ENCODE results near the gene ADGRD1.
"Not testable (repeated sequence)": the region's sequence is repeated elsewhere in the genome, so short reads cannot be mapped to it uniquely, and the experiment has no call there.

ADGRD1 gene

DNA sequence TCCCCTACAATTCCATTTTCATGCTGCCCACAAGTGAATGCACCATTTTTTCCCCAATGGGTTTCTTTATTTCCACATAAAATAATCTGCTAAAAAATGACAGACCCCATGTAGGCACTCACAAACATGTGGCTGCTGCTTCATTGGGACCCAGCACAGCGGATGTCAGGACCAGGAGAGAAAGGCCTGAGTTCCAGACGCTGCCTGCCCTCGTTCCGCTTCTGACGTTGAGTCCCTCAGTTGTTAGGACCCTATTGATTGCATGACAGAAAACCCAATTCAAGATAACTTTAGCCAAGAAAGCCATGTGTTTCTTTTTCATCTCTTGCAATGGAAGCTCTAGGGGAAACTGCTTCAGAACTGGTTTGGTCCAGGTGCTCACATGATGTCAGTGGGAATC, 34.6 kb downstream of the ADGRD1 start:
- DNase-seq, result no peak

DNA sequence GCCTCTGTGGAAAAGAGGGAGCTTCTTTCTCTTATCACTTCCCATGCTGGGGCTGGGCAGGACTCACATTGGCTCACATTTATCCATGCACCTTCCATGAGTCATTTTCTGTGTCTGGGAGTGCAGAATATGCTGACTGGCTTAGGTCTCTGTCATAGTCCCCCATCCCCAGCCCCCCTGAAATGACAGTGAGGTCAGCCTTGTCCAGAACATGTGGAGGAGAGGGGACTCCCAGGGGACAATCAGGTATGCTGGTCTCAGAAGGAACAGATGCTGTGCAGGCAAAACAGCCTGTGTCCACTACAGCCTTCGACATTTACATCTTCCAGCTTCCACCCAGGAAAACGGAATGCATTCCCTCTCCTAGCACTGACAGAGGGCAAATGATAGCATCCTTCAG, 35.0 kb downstream of the ADGRD1 start:
- DNase-seq, result no peak

DNA sequence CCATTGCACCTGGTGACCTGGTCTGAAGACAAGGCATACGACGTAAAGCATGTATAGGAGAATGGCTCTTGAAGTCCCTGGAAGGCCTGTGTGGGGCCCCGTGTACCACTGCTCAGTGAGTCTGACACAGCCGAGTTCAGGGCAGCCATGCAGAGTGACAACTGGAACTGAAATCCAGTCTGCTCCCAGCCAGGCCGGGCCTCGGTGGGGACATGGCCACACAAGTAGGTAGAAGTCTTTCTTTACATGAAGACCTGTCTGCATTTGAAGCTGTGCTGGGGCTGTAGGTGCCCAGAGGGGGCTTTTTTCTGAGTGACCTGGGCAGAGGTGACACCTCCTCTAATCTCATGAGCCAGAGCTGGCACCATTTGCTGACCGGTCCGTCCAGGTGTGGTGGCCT, 35.7 kb downstream of the ADGRD1 start:
- no peak for DNase-seq

DNA sequence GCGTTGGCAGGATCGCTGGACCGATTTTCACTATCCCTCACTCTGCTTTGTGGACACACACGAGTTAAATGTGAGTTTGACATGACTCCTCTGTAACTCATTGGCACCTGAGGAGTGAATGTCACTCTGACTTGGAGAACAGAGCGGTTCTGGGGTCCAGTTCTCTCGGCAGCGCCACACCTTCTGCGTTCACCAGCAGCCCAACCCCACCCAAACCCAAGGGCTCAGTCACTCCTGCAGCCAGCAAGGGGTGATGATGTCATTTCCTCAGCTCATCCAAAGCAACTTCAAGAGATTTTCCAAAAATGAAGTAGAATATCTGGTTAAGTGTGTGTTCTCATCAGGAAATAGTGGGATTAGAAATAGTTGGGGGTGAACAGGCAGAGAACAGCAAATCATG, 36.3 kb downstream of the ADGRD1 start:
- no peak for DNase-seq

DNA sequence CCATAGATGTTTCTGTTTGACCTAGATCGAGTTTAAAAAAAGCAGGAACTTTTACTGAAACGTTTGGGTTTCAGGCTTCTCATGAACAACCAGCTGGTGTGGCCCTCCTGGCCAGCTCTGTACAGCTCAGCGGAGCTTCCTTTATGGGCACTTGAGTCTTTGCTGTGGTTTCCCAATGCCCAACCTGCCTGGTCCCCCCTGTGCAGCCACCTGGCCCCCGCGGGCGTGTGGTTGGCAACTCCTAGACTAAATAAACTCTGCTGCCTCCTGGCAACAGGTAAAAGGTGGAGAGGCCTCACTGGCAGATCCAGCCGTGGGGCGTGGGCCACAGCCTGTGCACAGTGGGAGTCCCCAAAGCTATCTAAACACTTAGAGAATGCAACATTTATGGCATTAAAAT, 38.7 kb downstream of the ADGRD1 start:
- DNase-seq, result no peak

DNA sequence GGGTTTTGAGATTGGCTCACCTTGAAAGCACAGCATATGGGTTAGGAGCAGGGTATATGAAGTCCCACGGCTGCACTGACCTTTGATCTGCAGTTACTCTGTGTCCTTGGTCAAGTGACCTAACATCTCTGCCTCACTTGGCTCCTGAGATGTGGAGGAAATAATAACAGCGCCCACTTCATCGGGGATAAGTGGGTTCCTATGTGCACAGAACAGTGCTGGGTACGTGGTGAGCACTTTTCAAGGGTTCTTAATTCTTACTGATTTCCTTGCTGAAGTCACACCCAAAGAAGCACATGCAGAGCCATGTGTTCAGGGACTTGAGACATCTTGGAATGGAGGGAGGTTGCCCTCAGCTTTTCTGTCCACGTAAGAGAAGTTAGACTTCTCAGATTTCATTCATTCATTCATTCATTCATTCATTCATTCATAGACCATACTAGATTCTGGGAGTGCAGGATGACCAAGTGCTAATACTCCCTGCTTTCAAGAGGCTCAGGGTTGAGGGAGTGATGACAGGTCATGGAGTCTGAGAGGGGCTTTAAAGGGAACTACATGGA, 39.4 kb downstream of the ADGRD1 start:
- DNase-seq, result no peak

DNA sequence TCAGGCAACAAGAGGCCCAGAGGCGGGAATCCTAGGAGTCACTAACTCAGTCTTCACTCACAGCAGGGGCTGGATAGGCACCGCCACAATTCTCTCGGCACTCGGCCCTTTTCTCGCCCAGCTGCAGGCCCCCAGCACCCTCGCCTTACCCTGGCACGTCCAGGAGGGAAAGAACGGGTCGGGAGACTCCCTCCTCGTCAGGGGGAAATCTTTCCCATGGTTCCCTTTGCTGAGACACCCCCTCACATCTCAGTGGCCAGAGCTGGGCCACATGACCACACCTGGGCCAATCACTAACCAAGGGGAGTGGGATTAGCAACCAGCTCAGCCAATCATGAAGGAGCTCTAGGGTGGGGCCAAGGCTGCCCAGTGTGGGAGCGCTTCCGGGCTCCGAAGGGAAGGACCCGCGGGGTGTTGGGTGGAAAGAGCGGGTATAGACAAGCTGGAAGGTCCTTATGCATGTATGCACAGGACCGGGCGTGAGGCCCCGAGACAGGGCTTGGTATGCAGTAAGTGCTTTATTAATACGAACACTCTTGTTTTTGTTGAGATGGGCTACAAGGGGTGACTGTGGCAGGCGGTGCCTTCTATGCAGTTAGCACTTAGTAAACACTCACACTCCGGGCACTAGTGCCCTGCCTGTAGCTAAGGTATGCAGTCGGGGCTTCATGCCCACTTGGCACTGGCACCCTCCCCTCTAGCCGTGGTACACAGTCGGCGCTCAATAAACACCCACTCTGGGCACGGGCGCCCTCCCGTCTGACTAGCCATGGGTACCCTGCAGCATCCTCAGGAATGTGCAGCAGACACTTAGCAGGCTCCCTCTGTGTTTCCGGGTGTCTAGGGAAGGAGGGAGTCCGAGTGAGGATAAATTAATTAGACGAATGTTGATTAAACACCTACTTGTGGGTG, 40.3 kb downstream of the ADGRD1 start:
- no peak for DNase-seq

DNA sequence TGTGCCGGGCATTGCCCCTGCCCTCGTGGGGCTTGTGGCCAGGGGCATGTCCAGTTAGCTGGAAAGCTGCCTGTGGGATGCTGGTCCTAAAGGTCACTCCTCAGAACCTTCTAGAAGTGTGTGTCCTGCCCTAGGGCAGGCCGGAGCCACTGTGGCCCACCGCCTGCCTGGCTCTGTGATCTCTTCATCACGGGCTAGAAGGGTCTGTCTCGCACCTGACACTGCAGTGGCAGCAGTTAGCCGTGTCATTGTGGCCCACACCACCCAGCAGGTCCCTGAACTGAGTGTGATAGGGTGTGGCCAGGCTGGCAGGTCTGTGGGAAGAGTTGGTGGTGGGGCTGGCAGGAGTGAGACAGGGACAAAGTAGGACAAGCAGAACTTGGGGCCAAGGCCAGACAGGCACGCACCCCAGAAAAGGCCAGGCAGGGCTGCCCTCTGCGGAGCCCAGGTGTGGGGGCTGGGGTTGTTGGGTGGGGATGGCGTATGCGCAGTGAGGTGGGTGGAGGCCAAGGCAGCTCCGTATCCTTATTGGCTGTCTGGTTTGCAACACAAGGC, 41.2 kb downstream of the ADGRD1 start:
- DNase-seq, result no peak

DNA sequence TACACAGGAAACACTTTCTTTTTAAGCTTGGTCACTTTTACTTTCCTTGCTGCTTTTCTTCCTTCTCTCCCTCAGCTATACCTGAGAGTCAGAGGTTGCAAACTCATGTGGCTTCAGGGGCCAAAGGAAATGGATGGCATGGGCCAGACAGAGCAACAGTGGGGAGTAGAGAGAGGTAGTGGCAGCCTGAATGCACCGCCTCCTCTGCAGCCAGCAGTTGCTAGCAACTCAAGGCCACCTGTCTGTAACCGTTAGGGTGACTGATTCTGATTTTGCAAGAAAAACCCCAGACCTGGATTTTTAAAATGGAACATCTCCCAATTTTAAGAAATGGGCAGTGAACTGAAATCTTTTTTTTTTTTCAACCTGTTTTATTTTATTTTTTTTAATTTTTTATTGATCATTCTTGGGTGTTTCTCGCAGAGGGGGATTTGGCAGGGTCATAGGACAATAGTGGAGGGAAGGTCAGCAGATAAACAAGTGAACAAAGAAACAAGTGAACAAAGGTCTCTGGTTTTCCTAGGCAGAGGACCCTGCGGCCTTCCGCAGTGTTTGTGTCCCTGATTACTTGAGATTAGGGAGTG, 41.8 kb downstream of the ADGRD1 start:
- not testable (repeated sequence) for DNase-seq

DNA sequence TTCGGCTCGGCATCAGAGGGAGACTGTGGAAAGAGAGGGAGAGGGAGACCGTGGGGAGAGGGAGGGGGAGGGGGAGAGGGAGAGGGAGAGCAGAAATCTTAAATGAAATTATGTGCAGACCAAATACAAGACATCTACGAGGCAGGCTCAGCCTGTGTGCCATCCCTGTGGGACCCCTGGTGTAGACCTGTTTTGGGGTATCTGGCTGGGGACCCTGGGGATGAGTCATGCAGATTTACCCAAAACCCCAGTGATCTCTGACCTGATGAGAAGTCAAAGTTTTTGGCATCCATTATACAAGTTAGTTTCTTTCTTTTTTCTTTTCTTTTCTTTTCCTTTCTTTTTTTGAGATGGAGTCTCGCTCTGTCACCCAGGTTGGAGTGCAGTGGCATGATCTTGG, 44.4 kb downstream of the ADGRD1 start:
- DNase-seq, result no peak

DNA sequence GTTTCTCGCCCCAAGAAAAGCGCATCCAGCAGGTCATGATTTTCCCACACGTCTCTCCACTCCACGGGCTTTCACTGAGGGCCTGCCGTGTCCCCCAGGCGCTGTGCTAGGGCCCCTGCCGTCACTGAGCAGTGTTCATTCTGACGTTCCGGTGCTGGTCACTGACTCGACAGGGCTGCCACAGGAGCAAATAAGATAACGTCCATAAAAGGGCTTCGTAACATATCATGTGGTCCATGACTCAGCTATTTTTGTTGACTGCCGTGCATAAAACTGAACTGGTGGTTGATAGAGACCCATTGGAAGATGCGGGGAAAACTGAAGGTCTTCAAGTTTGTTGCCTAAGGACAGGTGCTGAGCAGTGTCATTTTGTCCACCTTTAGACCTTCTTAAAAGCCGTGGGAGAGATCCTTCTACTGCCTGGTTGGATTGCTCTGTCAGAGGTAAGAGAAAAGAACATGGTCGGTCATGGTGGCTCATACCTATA, 46.3 kb downstream of the ADGRD1 start:
- no peak for DNase-seq

DNA sequence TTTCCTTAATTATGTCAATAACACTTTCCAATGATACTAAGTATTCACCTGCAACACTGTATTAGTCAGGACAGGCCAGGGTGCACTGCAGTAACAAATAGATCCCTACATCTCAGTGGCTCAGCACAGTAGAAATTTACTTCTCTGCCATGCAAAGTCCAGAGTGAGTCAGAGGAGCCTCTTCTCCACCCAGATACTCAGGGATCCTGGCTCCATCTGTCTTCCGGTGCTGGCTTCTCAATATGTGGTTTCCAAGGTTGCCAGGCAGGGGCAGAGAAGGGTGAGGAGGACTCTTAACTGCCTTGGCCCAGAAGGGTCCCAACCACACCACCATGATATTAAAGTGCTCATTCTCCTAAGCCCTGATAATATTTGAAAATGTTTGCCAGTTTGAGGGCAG, 47.8 kb downstream of the ADGRD1 start:
- DNase-seq, result no peak

DNA sequence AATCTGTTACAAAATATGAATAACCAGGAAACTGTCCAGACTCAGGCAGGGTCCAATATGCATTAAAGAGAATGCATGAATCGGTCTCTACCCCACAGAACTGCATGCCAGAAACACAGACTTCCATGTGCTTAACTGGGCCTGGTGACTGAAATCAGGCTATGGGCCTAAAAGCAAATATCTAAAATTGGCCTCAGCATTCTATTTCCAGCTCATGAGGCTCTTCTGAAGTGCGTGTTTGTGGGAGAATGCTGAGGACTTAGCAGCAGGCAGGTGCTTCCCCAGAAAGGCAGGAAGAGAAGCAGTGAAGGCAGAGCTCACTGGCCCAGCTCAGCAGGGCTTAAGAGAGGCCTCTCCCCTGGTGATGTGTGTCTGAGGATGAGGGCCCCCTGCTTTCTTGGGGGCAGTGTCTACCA, 48.5 kb downstream of the ADGRD1 start:
- DNase-seq, result peak in 1 of 5 experiments; percentile 5

DNA sequence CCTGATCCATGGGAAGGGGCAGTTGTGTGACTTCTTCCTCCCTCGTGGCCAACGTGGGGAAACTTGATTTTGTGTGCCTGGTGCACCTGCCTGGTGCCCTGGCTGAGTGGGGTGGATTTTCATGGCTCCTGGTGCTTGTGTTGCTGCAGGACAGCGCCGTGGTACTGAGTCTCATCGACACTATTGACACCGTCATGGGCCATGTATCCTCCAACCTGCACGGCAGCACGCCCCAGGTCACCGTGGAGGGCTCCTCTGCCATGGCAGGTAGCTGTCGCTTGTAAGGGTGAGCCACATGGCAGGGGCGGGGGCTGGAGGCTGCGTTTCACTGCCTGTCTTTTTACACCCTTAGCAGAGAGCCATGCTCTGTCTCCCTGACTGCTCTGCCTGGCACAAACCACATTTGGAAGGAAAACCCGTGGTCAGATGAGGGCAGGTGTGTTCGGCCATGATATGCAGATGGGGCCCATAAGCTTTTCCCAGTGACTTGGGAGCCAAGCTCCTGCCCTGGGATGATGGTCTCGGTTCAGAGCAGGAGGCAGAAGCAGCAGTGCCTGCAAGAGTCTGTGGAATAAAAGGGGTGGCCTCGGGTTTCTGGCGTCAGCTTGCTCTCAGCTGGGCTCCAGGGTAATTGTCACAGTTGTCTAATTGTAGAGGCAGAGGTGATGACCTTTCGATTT, 49.5 kb downstream of the ADGRD1 start:
- DNase-seq, result no peak

DNA sequence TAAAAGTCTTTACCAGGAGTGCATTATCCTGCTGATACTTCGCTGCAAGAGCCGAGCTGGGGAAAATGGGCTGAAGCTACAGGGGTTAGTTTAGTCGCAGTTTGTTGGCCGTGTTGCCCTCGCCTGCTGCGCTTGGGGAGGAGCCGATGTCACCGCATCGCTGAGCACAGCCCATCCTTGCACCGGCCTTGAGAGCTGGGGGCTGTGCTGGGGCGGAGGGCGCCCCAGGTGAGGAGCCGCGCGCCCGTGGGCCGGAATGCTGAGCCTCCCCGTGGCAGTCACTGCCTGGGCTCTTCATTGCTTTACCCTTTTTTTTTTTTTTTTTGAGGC, 50.0 kb downstream of the ADGRD1 start:
- no peak for DNase-seq

DNA sequence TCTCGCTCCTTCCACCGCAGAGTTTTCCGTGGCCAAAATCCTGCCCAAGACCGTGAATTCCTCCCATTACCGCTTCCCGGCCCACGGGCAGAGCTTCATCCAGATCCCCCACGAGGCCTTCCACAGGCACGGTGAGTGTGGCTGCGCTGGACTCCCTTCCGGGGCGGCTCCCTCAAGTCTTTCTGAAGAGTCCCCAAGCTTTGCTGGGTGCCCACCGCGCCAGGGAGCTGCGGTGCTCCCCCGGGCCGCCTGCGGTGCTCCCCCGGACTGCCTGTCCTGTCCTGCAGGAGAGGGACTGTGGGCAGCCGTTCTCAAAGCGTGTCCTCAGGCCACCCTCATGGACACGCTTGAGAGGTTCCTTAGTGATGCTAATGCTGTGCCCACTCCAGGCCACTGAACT, 50.5 kb downstream of the ADGRD1 start:
- DNase-seq, result no peak

DNA sequence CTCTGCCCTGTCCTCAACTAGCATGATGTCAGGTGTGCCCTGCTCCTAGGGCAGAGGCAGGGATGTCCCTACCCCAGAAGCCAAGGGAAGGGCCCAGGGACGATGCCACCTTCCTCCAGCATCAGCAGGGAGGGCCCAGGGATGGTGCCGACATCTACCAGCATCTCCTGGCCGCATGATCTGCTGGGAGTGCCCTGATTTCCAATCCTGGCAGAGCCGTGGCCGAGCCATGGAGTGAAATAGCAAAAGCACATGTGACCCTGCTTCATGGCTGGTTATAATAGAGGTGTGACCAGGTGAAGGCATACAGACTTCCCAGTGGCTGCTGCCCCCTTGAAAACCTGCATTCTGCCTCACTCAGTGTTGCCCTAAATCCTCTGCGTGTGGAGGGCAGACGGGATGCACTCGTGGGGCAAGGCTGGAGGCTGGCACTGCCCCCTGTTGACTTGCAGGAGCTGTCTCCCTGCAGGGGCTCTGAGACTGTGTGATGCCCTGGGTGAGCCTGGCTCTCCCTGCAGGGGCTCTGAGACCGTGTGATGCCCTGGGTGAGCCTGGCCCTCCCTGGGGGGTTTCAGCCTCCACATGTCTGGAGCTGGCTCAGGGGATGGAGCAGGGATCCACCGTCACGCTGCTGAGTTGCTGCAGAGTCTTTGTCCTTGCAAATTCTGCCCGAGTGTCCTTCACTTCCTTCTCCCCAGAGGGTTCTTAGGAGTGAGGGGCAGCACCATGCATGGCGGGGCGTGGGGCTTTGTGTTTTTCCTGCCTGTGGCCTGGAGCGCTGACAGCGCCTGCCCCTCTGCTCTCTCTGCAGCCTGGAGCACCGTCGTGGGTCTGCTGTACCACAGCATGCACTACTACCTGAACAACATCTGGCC, 51.7 kb downstream of the ADGRD1 start:
- DNase-seq, result no peak

DNA sequence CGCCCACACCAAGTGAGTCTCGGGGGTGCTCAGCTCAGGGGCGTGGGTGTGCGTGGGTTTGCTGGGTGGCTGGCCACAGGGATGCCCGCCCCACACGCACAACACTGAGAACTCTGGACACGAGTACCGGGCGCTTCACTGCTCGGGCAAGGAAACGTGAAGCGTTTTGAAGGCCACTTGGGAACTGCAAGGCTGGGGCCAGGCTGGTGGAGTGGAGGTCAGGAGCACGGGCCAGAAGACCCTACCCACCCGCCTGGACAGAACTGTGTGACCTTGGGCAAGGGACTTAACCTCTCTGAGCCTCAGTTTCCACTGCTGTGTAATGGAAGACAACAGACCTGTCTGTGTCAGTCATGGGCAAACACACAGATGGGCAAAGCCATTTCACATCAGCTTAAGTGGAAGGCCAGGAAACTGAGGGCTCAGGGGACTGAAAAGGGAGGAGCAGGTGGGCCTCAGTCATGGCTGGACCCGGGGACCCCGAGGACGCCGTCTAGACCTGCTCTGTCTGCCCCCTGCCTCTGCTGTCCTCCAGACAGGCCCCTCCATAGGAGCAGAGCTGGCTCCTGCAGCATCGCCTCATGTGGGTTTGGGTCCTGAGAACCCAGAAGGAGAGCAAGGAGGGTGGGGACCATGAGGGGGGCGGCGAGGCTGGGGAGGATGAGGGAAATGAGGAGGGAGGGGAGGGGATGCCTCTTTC, 52.5 kb downstream of the ADGRD1 start:
- no peak for DNase-seq

DNA sequence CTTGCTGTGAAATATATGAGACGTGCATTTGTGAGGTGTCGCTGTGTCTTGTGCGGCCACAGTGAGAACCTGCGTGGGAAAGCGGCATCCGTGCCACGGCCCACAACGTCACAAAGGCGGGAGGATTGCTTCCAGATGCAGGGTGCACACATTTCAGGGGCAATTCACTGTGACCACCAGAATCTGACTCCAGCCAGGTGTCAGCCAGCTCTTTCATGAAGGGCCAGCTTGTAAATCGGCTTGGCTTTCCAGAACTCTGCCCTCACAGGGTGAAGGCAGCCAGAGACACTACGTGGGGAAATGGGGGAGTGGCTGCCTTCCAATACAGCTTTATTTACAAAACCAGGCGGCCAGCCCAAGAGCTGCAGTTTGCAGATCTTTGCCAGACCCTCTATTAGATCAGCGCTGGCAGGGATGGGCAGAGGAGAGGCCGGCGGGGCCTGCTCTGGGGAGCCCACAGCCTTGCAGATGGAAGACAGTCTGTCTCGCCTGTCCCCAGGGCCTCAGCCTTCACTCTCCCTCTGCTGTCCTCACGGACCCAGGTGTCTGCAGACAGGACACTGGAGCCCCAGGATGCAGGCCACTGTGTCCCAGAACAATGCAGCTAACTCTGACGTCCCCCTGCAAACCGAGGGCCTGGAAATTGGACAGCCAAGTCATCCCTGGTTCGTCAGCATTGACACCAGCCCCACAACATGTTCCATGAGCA, 53.5 kb downstream of the ADGRD1 start:
- DNase-seq, result no peak

DNA sequence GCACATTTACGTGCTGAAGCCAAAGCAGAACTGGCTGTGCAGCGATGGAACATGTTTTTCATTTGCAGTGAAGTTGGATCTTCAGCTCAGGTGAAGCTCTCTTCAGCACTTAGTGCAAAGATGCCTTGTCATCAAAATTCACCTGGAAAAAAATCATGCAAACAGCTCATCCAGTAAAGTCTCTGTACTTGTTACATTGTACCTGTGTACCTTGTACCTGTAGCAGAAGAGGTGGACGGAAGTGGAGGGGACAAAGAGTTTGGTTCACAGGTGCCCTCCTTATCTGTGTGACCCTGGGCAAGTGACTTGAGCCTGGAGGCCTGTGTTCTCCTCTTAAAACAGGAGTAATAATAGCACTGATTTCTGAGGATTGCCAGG, 54.0 kb downstream of the ADGRD1 start:
- no peak for DNase-seq
